Astrocyte (in vitro differentiated cells and primary cell): ENCODE results near the gene ST8SIA3.

Experiments
- CTCF ChIP-seq: IDR thresholded peaks from 2 replicates; pipeline ENCODE4 v1.5.1; 2011; ENCODE audit warnings: low read depth, mild to moderate bottlenecking, inconsistent platforms, low read length, moderate library complexity; ENCODE audit not compliant: insufficient read depth
- EZH2 ChIP-seq: IDR thresholded peaks from 2 replicates; pipeline ENCODE4 v1.6.1; 2012; ENCODE audit warnings: mild to moderate bottlenecking, low read length, inconsistent platforms; ENCODE audit not compliant: insufficient read depth

DNA sequence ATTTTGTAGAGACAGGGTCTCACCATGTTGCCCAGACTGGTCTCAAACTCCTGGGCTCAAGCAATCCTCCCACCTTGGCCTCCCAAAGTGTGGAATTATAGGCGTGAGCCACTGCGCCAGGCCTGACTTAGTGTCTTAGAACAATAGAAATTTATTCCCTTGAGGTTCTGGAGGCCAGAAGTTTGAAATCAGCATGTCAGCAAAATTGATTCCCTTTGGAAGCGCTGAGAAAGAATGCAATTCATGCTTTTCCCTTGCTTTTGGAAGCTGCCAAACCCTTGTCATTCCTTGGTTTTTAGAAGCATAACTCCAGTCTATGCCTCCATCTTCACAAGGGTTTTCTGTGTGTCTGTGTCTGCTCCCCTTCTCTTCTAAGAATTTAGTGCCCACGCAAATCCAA lies 20.7 kb downstream of the ST8SIA3 start:
- no peak for TF ChIP-seq CTCF
- no peak for TF ChIP-seq EZH2
